ENCODE data around the gene CAPS2. TPM values are rescaled to one million over a fixed set of nuclear protein-coding genes. Genes with fewer than 3 reads are reported as not detected.

CAPS2 gene
- total and polyA plus RNA-seq, 9 of the 15 experiments (the other 6 are each of a cell fraction or from before 2014, with no cell fraction given) = 0.10 to 0.82 (median 0.47) TPM; not detected in 1

GRCh38 chr12:75360920-75361319 lies 30.8 kb upstream of the CAPS2 start:
- no peaks in the 10 kb centered on the region for H3K9me1 ChIP-seq (ENCODE audit: control insufficient read depth, insufficient read depth, low read length)
- no peaks in the 10 kb centered on the region for H3K4me1 ChIP-seq (replicated peaks in 1 of 2; ENCODE audit: control insufficient read depth in 2 of 2, insufficient read depth in 2 of 2, low read length in 2 of 2)
- no peak overlapping the region for H3K4me2 ChIP-seq (ENCODE audit: insufficient read depth, low read length)
- no peak for ATAC-seq
- no peaks in the 10 kb centered on the region for H3K27me3 ChIP-seq (ENCODE audit: control insufficient read depth in 2 of 2, insufficient read depth in 2 of 2, low read length in 2 of 2)
- CTCF ChIA-PET (ENCODE audit: low intra/inter-chr PET ratio) = no interaction called here
- FAIRE-seq = no peak
- intact Hi-C loops (cut with micrococcal nuclease) = no loop called here
- POLR2A ChIA-PET = no interaction called here
- H3K9me3 ChIP-seq (replicated peaks; ENCODE audit: control insufficient read depth, insufficient read depth, low read depth, low read length) = no peaks in the 10 kb centered on the region
- H3K79me2 ChIP-seq (ENCODE audit: control insufficient read depth, insufficient read depth, low read length) = no peaks in the 10 kb centered on the region
- no peak for TF ChIP-seq GTF2A2 (tag; IDR thresholded peaks at IDR 0.05)
- no peak overlapping the region for H3K27ac ChIP-seq (ENCODE audit: extremely low read depth, low read depth, low read length)
- in situ Hi-C loops (cut with MboI) = no loop called here
- no peak overlapping the region for H2AFZ ChIP-seq (ENCODE audit: low read depth, low read length)
- no peaks in the 10 kb centered on the region for H4K20me1 ChIP-seq (replicated peaks; ENCODE audit: control insufficient read depth, insufficient read depth, low read length)
- DNase-seq (ENCODE audit: extremely low read depth in 1 of 4, low spot score in 3 of 4) = no peak
- H3K36me3 ChIP-seq (ENCODE audit: control insufficient read depth, insufficient read depth, low read length) = no peaks in the 10 kb centered on the region
- no peak overlapping the region for H3K4me3 ChIP-seq
- BruUV-seq (replicated peaks) = no TSS peak
- H3K9ac ChIP-seq (ENCODE audit: insufficient read depth in 1 of 2, low read depth in 2 of 2, low read length in 2 of 2) = no peak overlapping the region

DNA sequence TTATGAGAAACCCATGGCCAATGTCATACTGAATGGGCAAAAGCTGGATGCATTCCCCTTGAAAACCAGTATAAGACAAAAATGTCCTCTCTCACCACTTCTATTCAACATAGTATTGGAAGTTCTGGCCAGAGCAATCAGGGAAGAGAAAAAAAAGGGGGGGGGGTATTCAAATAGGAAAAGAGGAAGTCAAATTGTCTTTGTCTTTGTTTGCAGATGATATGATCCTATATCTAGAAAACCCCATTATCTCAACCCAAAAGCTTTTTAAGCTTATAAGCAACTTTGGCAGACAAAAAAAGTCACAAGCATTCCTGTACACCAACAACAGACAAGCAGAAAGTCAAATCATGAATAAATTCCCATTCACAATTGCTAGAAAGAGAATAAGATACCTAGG lies 23.9 kb upstream of the CAPS2 start:
- H3K9me1 ChIP-seq (ENCODE audit: control insufficient read depth, insufficient read depth, low read length) = no peaks in the 10 kb centered on the region
- no peak for FAIRE-seq
- H2AFZ ChIP-seq (ENCODE audit: low read depth, low read length) = no peak overlapping the region
- H3K27me3 ChIP-seq (ENCODE audit: control insufficient read depth in 2 of 2, insufficient read depth in 2 of 2, low read length in 2 of 2) = no peaks in the 10 kb centered on the region
- H3K4me1 ChIP-seq (replicated peaks in 1 of 2; ENCODE audit: control insufficient read depth in 2 of 2, insufficient read depth in 2 of 2, low read length in 2 of 2) = no peaks in the 10 kb centered on the region
- intact Hi-C loops (cut with micrococcal nuclease) = no loop called here
- ATAC-seq = no peak
- H3K4me2 ChIP-seq (ENCODE audit: insufficient read depth, low read length) = no peak overlapping the region
- BruUV-seq (replicated peaks) = no TSS peak
- no peak overlapping the region for H3K27ac ChIP-seq (ENCODE audit: extremely low read depth, low read depth, low read length)
- no peaks in the 10 kb centered on the region for H3K79me2 ChIP-seq (ENCODE audit: control insufficient read depth, insufficient read depth, low read length)
- CTCF ChIA-PET (ENCODE audit: low intra/inter-chr PET ratio) = no interaction called here
- DNase-seq (ENCODE audit: extremely low read depth in 1 of 4, low spot score in 3 of 4) = no peak
- in situ Hi-C loops (cut with MboI) = no loop called here
- H3K9me3 ChIP-seq (replicated peaks; ENCODE audit: control insufficient read depth, insufficient read depth, low read depth, low read length) = no peaks in the 10 kb centered on the region
- no peaks in the 10 kb centered on the region for H4K20me1 ChIP-seq (replicated peaks; ENCODE audit: control insufficient read depth, insufficient read depth, low read length)
- POLR2A ChIA-PET = no interaction called here
- H3K9ac ChIP-seq (ENCODE audit: insufficient read depth in 1 of 2, low read depth in 2 of 2, low read length in 2 of 2) = no peak overlapping the region
- H3K4me3 ChIP-seq = no peak overlapping the region
- H3K36me3 ChIP-seq (ENCODE audit: control insufficient read depth, insufficient read depth, low read length) = no peaks in the 10 kb centered on the region
- TF ChIP-seq ZNF133 (CRISPR knock-in tag; IDR thresholded peaks at IDR 0.05) (no peak), E2F6 (IDR thresholded peaks at IDR 0.05; ENCODE audit: borderline replicate concordance in 1 of 2, extremely low read depth in 1 of 2, insufficient read depth in 1 of 2, insufficient read length in 1 of 2, low read depth in 1 of 2, low read length in 1 of 2, poor library complexity in 1 of 2, severe bottlenecking in 1 of 2) (no peak), ZNF12 (CRISPR knock-in tag; IDR thresholded peaks at IDR 0.05) (no peak), TBL1XR1 (IDR thresholded peaks at IDR 0.05; ENCODE audit: low read length in 2 of 2) (no peak), MEF2D (tag; conservative IDR thresholded peaks at IDR 0.05; ENCODE audit: low read depth) (no peak), KAT8 (IDR thresholded peaks at IDR 0.05; ENCODE audit: low read depth) (no peak), DDX20 (tag; IDR thresholded peaks at IDR 0.05; ENCODE audit: low read depth) (no peak), DMBX1 (CRISPR knock-in tag; IDR thresholded peaks at IDR 0.05; ENCODE audit: borderline replicate concordance) (no peak)
